Liver (tissue), 9 donors: ENCODE data around the gene CCT5. TPM values are rescaled to one million over a fixed set of nuclear protein-coding genes. Genes with fewer than 3 reads are reported as not detected.
A peak's percentile ranks its signal among the peaks of the same experiment; 100 is the strongest.

Source experiments
- DNase-seq: peaks from one replicate; pipeline ENCODE4 v3.0.0-alpha.2; 2017; ENCODE audit warnings: low spot score
- H3K27ac ChIP-seq, 2 donors: one replicate each; pipeline ENCODE4 v1.7.0; 2013; ENCODE audit warnings: inconsistent platforms in 2 of 2, low read length in 2 of 2, control low read depth in 1 of 2, low read depth in 1 of 2, mild to moderate bottlenecking in 1 of 2
- H3K27me3 ChIP-seq, 4 donors: one replicate each; pipeline versions ENCODE4 v1.6.1 to v1.7.0; 2013; ENCODE audit warnings: low read length in 3 of 4, inconsistent platforms in 1 of 4, mild to moderate bottlenecking in 1 of 4, moderate library complexity in 1 of 4; ENCODE audit not compliant: control insufficient read depth in 4 of 4, insufficient read depth in 4 of 4
- H3K36me3 ChIP-seq, 4 donors: one replicate each; pipeline versions ENCODE4 v1.6.1 to v1.7.0; 2013; ENCODE audit warnings: low read length in 3 of 4, mild to moderate bottlenecking in 3 of 4, low read depth in 1 of 4, moderate library complexity in 1 of 4; ENCODE audit not compliant: control insufficient read depth in 4 of 4, insufficient read depth in 3 of 4
- H3K4me1 ChIP-seq, 4 donors: one replicate each; pipeline versions ENCODE4 v1.6.1 to v1.7.0; 2013; ENCODE audit warnings: low read length in 3 of 4, mild to moderate bottlenecking in 3 of 4, moderate library complexity in 1 of 4; ENCODE audit not compliant: control insufficient read depth in 4 of 4, insufficient read depth in 4 of 4
- H3K4me3 ChIP-seq, 3 donors: one replicate each; pipeline versions ENCODE4 v1.6.1 to v1.7.0; 2013; ENCODE audit warnings: low read length in 3 of 3, control low read depth in 1 of 3, low read depth in 1 of 3, mild to moderate bottlenecking in 1 of 3
- H3K9ac ChIP-seq, 2 donors: one replicate each; pipeline ENCODE4 v1.7.0; 2013; ENCODE audit warnings: low read length in 2 of 2, mild to moderate bottlenecking in 2 of 2, moderate library complexity in 2 of 2, control low read depth in 1 of 2, low read depth in 1 of 2
- H3K9me3 ChIP-seq, 4 donors: one replicate each; pipeline versions ENCODE4 v1.6.1 to v1.7.0; 2013; ENCODE audit warnings: low read length in 3 of 4; ENCODE audit not compliant: control insufficient read depth in 4 of 4
- EGR1 ChIP-seq, 2 donors: IDR thresholded peaks; 2 replicates each; pipeline ENCODE4 v1.6.1; 2016 to 2018; ENCODE audit warnings: antibody characterized with exemption in 2 of 2, low read depth in 2 of 2
- FOXA1 ChIP-seq: IDR thresholded peaks from 2 replicates; pipeline ENCODE4 v1.6.1; 2016; ENCODE audit warnings: antibody characterized with exemption
- FOXA2 ChIP-seq: IDR thresholded peaks from 2 replicates; pipeline ENCODE4 v1.6.1; 2016; ENCODE audit warnings: antibody characterized with exemption
- GABPA ChIP-seq, 2 donors: IDR thresholded peaks in 1 of 2; conservative IDR thresholded peaks in 1 of 2; 2 replicates each; pipeline ENCODE4 v1.6.1; 2016; ENCODE audit warnings: antibody characterized with exemption in 2 of 2, mild to moderate bottlenecking in 1 of 2, moderate library complexity in 1 of 2
- HNF4A ChIP-seq, 2 donors: conservative IDR thresholded peaks; 2 replicates each; pipeline ENCODE4 v1.6.1; 2016; ENCODE audit warnings: antibody characterized with exemption in 2 of 2, mild to moderate bottlenecking in 2 of 2
- HNF4G ChIP-seq: IDR thresholded peaks from 2 replicates; pipeline ENCODE4 v1.6.1; 2016; ENCODE audit warnings: antibody characterized with exemption
- JUND ChIP-seq, 2 donors: IDR thresholded peaks; 2 replicates each; pipeline ENCODE4 v1.6.1; 2016; ENCODE audit warnings: antibody characterized with exemption in 2 of 2
- RAD21 ChIP-seq, 2 donors: IDR thresholded peaks; 2 replicates each; pipeline ENCODE4 v1.6.1; 2016; ENCODE audit warnings: antibody characterized with exemption in 2 of 2, mild to moderate bottlenecking in 2 of 2
- RXRA ChIP-seq, 2 donors: IDR thresholded peaks; 2 replicates each; pipeline ENCODE4 v1.6.1; 2017 to 2018; ENCODE audit warnings: antibody characterized with exemption in 2 of 2, mild to moderate bottlenecking in 1 of 2
- SP1 ChIP-seq: IDR thresholded peaks from 2 replicates; pipeline ENCODE4 v1.6.1; 2018; ENCODE audit warnings: antibody characterized with exemption, mild to moderate bottlenecking
- TAF1 ChIP-seq: conservative IDR thresholded peaks from 2 replicates; pipeline ENCODE4 v1.6.1; 2016; ENCODE audit warnings: antibody characterized with exemption, mild to moderate bottlenecking
- YY1 ChIP-seq: IDR thresholded peaks from 2 replicates; pipeline ENCODE4 v1.6.1; 2016; ENCODE audit warnings: antibody characterized with exemption, mild to moderate bottlenecking
- WGBS: extraction: QIAGEN DNeasy Blood & Tissue Kit; methylation state at CpG from one replicate; pipeline ENCODE4 v1.1.7; 2013; 5-methylcytosine and 5-hydroxymethylcytosine counted together
- polyA plus RNA-seq, 2 donors: library from polyadenylated mRNA; stranded (reverse) in 1 of 2; unstranded in 1 of 2; fragments of 200-250 nt in 1 of 2; fragments of >200 nt in 1 of 2; fragmentation: Nextera tagmentation in 1 of 2; extraction: Ambion mirVana in 1 of 2; gene quantifications; one replicate each; pipeline versions ENCODE4 v1.2.1 to v1.2.3, GENCODE V29; 2013 to 2015
- total RNA-seq, 2 donors: library from RNA; depleted of rRNA; stranded (reverse); fragments of >200 nt; gene quantifications; one replicate each; pipeline ENCODE4 v1.2.3, GENCODE V29; 2014
- TF ChIP-seq, protein P1 (sequence below): IDR thresholded peaks from 2 replicates; pipeline ENCODE4 v1.6.1; 2016; ENCODE audit warnings: antibody characterized with exemption, mild to moderate bottlenecking
- TF ChIP-seq, protein P2 (sequence below): IDR thresholded peaks from 2 replicates; pipeline ENCODE4 v1.6.1; 2016; ENCODE audit warnings: antibody characterized with exemption
- TF ChIP-seq, protein P3 (sequence below): IDR thresholded peaks from 2 replicates; pipeline ENCODE4 v1.6.1; 2016; ENCODE audit warnings: antibody characterized with exemption
- TF ChIP-seq, protein P4 (sequence below): IDR thresholded peaks from 2 replicates; pipeline ENCODE4 v1.6.1; 2016; ENCODE audit warnings: antibody characterized with exemption
- TF ChIP-seq, protein P5 (sequence below): fragments of 150-350 bp; IDR thresholded peaks from 2 replicates; pipeline ENCODE4 v1.5.1; 2017; ENCODE audit warnings: improper control_type of control experiment, low read depth, low read length; ENCODE audit not compliant: missing input control
- donor health status: healthy.
- donor health status: healthy.
- donor health status: healthy.
- donor health status: healthy.
- donor health status: healthy.

CCT5 gene
- total and polyA plus RNA-seq, 4 donors, result 68.4 to 157 (median 105) TPM

DNA sequence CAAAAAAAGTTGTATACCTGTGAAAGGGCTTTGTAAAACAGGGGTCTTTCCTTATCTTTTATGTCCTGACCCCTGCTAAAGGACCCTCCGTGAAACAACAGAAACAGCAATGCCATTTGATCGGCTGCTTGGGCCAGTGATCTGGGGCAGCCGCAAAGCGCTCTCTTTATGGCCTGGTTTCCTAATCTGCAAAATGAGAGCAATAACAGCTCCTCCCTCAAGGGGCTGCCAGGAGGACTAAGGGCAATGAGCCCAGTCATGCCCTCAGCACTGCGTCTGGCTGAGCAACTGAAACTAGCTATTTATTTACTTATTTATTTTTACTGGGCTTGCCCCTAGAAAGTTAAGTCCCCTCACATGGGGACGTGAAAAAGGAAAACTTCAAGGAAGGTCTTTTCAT lies 39.3 kb downstream of the CCT5 start:
- Histone ChIP-seq H3K36me3 (peaks cover 0 to 13% (median 11%) of the 10 kb centered on the region in 4 donors), H3K4me1 (peaks cover 1 to 29% (median 26%) of the 10 kb centered on the region in 4 donors), H3K27ac (peak overlapping the region; percentile 94 to 98), H3K4me3 (no peak overlapping the region), H3K27me3 (no peaks in the 10 kb centered on the region), H3K9me3 (no peaks in the 10 kb centered on the region), H3K9ac (peak overlapping the region in 1 of 2 donors; percentile 92)
- 29% methylated on average over 6 of the region's 6 CpGs for WGBS
- DNase-seq, result no peak
- TF ChIP-seq HNF4A (conservative IDR thresholded peaks at IDR 0.05), result peak; percentile 80 to 86
- TF ChIP-seq, protein P1, sequence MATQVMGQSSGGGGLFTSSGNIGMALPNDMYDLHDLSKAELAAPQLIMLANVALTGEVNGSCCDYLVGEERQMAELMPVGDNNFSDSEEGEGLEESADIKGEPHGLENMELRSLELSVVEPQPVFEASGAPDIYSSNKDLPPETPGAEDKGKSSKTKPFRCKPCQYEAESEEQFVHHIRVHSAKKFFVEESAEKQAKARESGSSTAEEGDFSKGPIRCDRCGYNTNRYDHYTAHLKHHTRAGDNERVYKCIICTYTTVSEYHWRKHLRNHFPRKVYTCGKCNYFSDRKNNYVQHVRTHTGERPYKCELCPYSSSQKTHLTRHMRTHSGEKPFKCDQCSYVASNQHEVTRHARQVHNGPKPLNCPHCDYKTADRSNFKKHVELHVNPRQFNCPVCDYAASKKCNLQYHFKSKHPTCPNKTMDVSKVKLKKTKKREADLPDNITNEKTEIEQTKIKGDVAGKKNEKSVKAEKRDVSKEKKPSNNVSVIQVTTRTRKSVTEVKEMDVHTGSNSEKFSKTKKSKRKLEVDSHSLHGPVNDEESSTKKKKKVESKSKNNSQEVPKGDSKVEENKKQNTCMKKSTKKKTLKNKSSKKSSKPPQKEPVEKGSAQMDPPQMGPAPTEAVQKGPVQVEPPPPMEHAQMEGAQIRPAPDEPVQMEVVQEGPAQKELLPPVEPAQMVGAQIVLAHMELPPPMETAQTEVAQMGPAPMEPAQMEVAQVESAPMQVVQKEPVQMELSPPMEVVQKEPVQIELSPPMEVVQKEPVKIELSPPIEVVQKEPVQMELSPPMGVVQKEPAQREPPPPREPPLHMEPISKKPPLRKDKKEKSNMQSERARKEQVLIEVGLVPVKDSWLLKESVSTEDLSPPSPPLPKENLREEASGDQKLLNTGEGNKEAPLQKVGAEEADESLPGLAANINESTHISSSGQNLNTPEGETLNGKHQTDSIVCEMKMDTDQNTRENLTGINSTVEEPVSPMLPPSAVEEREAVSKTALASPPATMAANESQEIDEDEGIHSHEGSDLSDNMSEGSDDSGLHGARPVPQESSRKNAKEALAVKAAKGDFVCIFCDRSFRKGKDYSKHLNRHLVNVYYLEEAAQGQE, result peak; percentile 84
- TF ChIP-seq, protein P2, sequence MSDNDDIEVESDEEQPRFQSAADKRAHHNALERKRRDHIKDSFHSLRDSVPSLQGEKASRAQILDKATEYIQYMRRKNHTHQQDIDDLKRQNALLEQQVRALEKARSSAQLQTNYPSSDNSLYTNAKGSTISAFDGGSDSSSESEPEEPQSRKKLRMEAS, result peak; percentile 56
- no peak for TF ChIP-seq GABPA (IDR thresholded peaks at IDR 0.05 in 1 of 2, conservative IDR thresholded peaks at IDR 0.05 in 1 of 2)
- peak in 1 of 2 donors; percentile 45 for TF ChIP-seq JUND (IDR thresholded peaks at IDR 0.05)
- TF ChIP-seq YY1, result peak; percentile 87
- TF ChIP-seq, protein P3, sequence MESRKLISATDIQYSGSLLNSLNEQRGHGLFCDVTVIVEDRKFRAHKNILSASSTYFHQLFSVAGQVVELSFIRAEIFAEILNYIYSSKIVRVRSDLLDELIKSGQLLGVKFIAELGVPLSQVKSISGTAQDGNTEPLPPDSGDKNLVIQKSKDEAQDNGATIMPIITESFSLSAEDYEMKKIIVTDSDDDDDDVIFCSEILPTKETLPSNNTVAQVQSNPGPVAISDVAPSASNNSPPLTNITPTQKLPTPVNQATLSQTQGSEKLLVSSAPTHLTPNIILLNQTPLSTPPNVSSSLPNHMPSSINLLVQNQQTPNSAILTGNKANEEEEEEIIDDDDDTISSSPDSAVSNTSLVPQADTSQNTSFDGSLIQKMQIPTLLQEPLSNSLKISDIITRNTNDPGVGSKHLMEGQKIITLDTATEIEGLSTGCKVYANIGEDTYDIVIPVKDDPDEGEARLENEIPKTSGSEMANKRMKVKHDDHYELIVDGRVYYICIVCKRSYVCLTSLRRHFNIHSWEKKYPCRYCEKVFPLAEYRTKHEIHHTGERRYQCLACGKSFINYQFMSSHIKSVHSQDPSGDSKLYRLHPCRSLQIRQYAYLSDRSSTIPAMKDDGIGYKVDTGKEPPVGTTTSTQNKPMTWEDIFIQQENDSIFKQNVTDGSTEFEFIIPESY, result peak; percentile 42
- TF ChIP-seq HNF4G, result no peak
- TF ChIP-seq RXRA (IDR thresholded peaks at IDR 0.05), result peak; percentile 61 to 83
- peak; percentile 59 for TF ChIP-seq SP1
- TF ChIP-seq, protein P4, sequence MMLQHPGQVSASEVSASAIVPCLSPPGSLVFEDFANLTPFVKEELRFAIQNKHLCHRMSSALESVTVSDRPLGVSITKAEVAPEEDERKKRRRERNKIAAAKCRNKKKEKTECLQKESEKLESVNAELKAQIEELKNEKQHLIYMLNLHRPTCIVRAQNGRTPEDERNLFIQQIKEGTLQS, result no peak
- peak; percentile 51 for TF ChIP-seq FOXA2
- TF ChIP-seq FOXA1, result peak; percentile 15
- TF ChIP-seq, protein P5, sequence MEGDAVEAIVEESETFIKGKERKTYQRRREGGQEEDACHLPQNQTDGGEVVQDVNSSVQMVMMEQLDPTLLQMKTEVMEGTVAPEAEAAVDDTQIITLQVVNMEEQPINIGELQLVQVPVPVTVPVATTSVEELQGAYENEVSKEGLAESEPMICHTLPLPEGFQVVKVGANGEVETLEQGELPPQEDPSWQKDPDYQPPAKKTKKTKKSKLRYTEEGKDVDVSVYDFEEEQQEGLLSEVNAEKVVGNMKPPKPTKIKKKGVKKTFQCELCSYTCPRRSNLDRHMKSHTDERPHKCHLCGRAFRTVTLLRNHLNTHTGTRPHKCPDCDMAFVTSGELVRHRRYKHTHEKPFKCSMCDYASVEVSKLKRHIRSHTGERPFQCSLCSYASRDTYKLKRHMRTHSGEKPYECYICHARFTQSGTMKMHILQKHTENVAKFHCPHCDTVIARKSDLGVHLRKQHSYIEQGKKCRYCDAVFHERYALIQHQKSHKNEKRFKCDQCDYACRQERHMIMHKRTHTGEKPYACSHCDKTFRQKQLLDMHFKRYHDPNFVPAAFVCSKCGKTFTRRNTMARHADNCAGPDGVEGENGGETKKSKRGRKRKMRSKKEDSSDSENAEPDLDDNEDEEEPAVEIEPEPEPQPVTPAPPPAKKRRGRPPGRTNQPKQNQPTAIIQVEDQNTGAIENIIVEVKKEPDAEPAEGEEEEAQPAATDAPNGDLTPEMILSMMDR, result peak; percentile 18
- peak; percentile 43 to 53 for TF ChIP-seq RAD21 (IDR thresholded peaks at IDR 0.05)
- no peak for TF ChIP-seq EGR1 (IDR thresholded peaks at IDR 0.05; ENCODE audit: low read depth in 2 of 2)
- peak; percentile 75 for TF ChIP-seq TAF1
